WTC11 (cell line): ENCODE results near the gene BANF2.

Experiments used
- CTCF ChIP-seq: fragments of 200-600 bp; IDR thresholded peaks from 2 replicates; pipeline ENCODE4 v1.8.0; 2022; ENCODE audit warnings: antibody characterized with exemption
- GRHL2 ChIP-seq: fragments of 250-450 bp; sonication (Bioruptor Pico); IDR thresholded peaks from 2 replicates; pipeline ENCODE4 v1.8.0; 2022; ENCODE audit warnings: mild to moderate bottlenecking, moderate library complexity; ENCODE audit not compliant: insufficient replicate concordance, severe bottlenecking
- RORB ChIP-seq: fragments of 250-450 bp; sonication (Bioruptor Pico); IDR thresholded peaks from 2 replicates; pipeline ENCODE4 v1.9.0; 2021; ENCODE audit warnings: mild to moderate bottlenecking
- ZNF121 ChIP-seq: sonication (generic); formaldehyde crosslinking; IDR thresholded peaks from 2 replicates; pipeline ENCODE4 v1.8.0; 2023; ENCODE audit warnings: missing genetic modification reagents
- ZNF396 ChIP-seq: fragments of 250-450 bp; sonication (Bioruptor Pico); IDR thresholded peaks from 2 replicates; pipeline ENCODE4 v1.8.0; 2021; ENCODE audit warnings: mild to moderate bottlenecking, moderate library complexity, borderline replicate concordance
- ZNF512 ChIP-seq: sonication (generic); formaldehyde crosslinking; IDR thresholded peaks from 2 replicates; pipeline ENCODE4 v1.8.1; 2022; ENCODE audit warnings: missing genetic modification reagents, borderline replicate concordance

- TF ChIP-seq CTCF (no peak), GRHL2 (CRISPR knock-in tag) (no peak), ZNF121 (no peak), ZNF512 (CRISPR knock-in tag) (no peak), RORB (no peak), ZNF396 (CRISPR knock-in tag) (no peak)
These were observed 1.4 kb upstream of the BANF2 start for GRCh38 chr20:17698384-17698783.
